CD8-positive, alpha-beta memory T cell (primary cell): ENCODE data around the gene HOOK2. TPM values are rescaled to one million over a fixed set of nuclear protein-coding genes. Genes with fewer than 3 reads are reported as not detected.

Source experiments
- CTCF ChIA-PET: fragments of 350-600 bp; sonication (Branson Sonifier 250); formaldehyde crosslinking; loops from one replicate; lab custom pipeline; 2021; ENCODE audit warnings: antibody characterized with exemption; lab: Charles Lee
- POLR2A ChIA-PET: fragments of 350-600 bp; sonication (Branson Sonifier 250); formaldehyde crosslinking; loops from one replicate; lab custom pipeline; 2021; ENCODE audit warnings: antibody characterized with exemption; lab: Charles Lee
- DNase-seq, 5 donors: peaks; one replicate each; pipeline versions ENCODE4 v3.0.0 to v3.0.0-alpha.2; 2020 to 2022; ENCODE audit warnings: mixed read lengths in 1 of 5
- H3K27ac ChIP-seq: one replicate; pipeline ENCODE4 v1.7.0; 2013; ENCODE audit warnings: low read depth, mild to moderate bottlenecking, low read length, moderate library complexity
- H3K27me3 ChIP-seq: 2 replicates; pipeline ENCODE4 v1.7.0; 2013; ENCODE audit warnings: low read length, mild to moderate bottlenecking; ENCODE audit not compliant: insufficient read depth, poor library complexity, severe bottlenecking
- H3K36me3 ChIP-seq: 2 replicates; pipeline ENCODE4 v1.7.0; 2013; ENCODE audit warnings: mild to moderate bottlenecking, low read length, moderate library complexity; ENCODE audit not compliant: insufficient read depth
- H3K4me1 ChIP-seq: 2 replicates; pipeline ENCODE4 v1.7.0; 2013; ENCODE audit warnings: mild to moderate bottlenecking, low read length, moderate library complexity; ENCODE audit not compliant: insufficient read depth
- H3K4me3 ChIP-seq: 2 replicates; pipeline ENCODE4 v1.7.0; 2013; ENCODE audit warnings: mild to moderate bottlenecking, low read length
- H3K9me3 ChIP-seq: 2 replicates; pipeline ENCODE4 v1.7.0; 2013; ENCODE audit warnings: mild to moderate bottlenecking, low read length
- H3K27ac Mint-ChIP-seq, 8 donors: one replicate each; pipeline ENCODE4 v1.8.0; 2020 to 2021; ENCODE audit warnings: mixed read lengths in 8 of 8, mild to moderate bottlenecking in 6 of 8, inconsistent platforms in 3 of 8, moderate library complexity in 3 of 8
- H3K27me3 Mint-ChIP-seq, 2 donors: one replicate each; pipeline ENCODE4 v1.8.0; 2020 to 2021; ENCODE audit warnings: mixed read lengths in 2 of 2, mild to moderate bottlenecking in 1 of 2, moderate library complexity in 1 of 2
- H3K36me3 Mint-ChIP-seq, 3 donors: one replicate each; pipeline ENCODE4 v1.8.0; 2020 to 2021; ENCODE audit warnings: mixed read lengths in 3 of 3, inconsistent platforms in 1 of 3, mild to moderate bottlenecking in 1 of 3
- H3K4me1 Mint-ChIP-seq, 3 donors: one replicate each; pipeline ENCODE4 v1.8.0; 2020 to 2021; ENCODE audit warnings: mixed read lengths in 3 of 3, inconsistent platforms in 1 of 3, mild to moderate bottlenecking in 1 of 3
- H3K4me3 Mint-ChIP-seq, 7 donors: one replicate each; pipeline ENCODE4 v1.8.0; 2020 to 2021; ENCODE audit warnings: mixed read lengths in 7 of 7, mild to moderate bottlenecking in 6 of 7, moderate library complexity in 4 of 7, inconsistent platforms in 2 of 7
- H3K9me3 Mint-ChIP-seq, 5 donors: one replicate each; pipeline ENCODE4 v1.8.0; 2020 to 2022; ENCODE audit warnings: mixed read lengths in 5 of 5, mild to moderate bottlenecking in 3 of 5, moderate library complexity in 2 of 5, inconsistent platforms in 1 of 5
- polyA plus RNA-seq: library from polyadenylated mRNA; unstranded; fragments of 300-500 nt; fragmentation: Illumina TruSeq; gene quantifications from one replicate; pipeline ENCODE4 v1.2.3, GENCODE V29; 2021
- total RNA-seq, 2 experiments: library from RNA; stranded (reverse); gene quantifications; one replicate each; pipeline ENCODE4 v1.2.3, GENCODE V29; 2021

Gene HOOK2
- total and polyA plus RNA-seq, 3 experiments from 2014 or later, result 2.9 to 11.4 (median 9.8) TPM

DNA sequence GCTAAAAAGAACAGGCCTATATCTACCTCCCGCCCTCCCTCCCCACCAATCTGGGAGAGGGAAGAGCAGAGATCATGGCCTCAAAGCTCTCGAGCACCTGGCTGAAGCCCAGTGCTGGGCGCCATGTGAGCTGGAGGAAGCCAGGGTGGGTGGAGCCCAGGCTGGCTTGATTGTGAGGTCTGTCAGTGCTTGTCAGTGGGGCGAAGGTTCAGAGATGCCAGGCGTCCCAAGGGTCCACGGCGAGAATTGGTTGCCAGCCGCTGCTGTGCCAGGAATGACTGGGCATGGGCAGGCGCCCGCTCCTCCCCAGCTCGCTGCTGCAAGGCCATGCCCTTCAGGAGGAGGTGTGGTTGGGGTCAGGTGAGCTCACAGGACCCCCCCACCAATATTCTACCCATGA lies 12.3 kb downstream of the HOOK2 start:
- Mint-ChIP-seq H3K9me3 (no peaks in the 10 kb centered on the region), H3K4me3 (no peak overlapping the region), H3K27ac (no peak overlapping the region), H3K27me3 (peaks cover 3 to 6% of the 10 kb centered on the region in 2 donors), H3K36me3 (peaks cover 0 to 1% (median 1%) of the 10 kb centered on the region in 3 donors), H3K4me1 (peaks cover 5 to 10% (median 6%) of the 10 kb centered on the region in 3 donors)
- H3K4me1 ChIP-seq, result peaks cover under 1% of the 10 kb centered on the region
- no peak overlapping the region for H3K27ac ChIP-seq
- no peak for DNase-seq
- POLR2A ChIA-PET, result no interaction called here
- CTCF ChIA-PET, result interaction anchor here (0.8 to 14.6 kb wide), 8 partner anchors 10 to 86 kb away, joined by 3 to 326 read pairs (median 4); partner anchors contain the start of genes HOOK2, JUNB, PRDX2 and RNASEH2A
- H3K36me3 ChIP-seq, result no peaks in the 10 kb centered on the region
- H3K27me3 ChIP-seq, result no peaks in the 10 kb centered on the region
- H3K4me3 ChIP-seq, result no peak overlapping the region
- no peaks in the 10 kb centered on the region for H3K9me3 ChIP-seq

DNA sequence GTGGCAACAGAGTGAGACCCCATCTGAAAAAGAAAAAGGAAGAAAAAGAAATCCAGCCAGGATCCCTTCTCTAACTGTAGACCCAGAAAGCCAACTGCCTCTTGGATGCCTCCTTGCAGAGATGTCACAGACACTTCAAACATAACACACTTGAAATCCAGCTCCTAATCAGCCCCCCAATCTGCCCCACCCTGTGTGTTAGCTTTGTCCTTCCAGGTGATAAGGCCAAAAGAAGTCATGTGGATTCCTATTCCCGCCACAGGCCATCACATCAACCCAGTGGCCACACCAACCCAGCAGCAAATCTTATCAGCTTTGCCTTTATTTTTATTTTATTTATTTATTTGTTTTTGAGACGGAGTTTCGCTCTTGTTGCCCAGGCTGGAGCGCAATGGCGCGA lies 15.7 kb downstream of the HOOK2 start:
- Mint-ChIP-seq H3K27me3 (peaks cover 7 to 25% of the 10 kb centered on the region in 2 donors), H3K27ac (no peak overlapping the region), H3K9me3 (no peaks in the 10 kb centered on the region), H3K36me3 (peaks cover 0 to 1% (median 0%) of the 10 kb centered on the region in 3 donors), H3K4me3 (no peak overlapping the region), H3K4me1 (peaks cover 5 to 8% (median 8%) of the 10 kb centered on the region in 3 donors)
- CTCF ChIA-PET, result interaction anchor here (1.0 to 14.6 kb wide), 16 partner anchors 10 to 195 kb away, joined by 3 to 326 read pairs (median 8); partner anchors contain the start of genes GET3, JUNB, PRDX2 and THSD8
- POLR2A ChIA-PET, result interaction anchor here (0.6 to 1.1 kb wide), 2 partner anchors 34 to 37 kb away, joined by 3 read pairs; no protein-coding TSS in a partner anchor
- peaks cover 4% of the 10 kb centered on the region for H3K27me3 ChIP-seq
- peaks cover 9% of the 10 kb centered on the region for H3K4me1 ChIP-seq
- no peaks in the 10 kb centered on the region for H3K9me3 ChIP-seq
- no peak overlapping the region for H3K27ac ChIP-seq
- DNase-seq, result no peak
- no peaks in the 10 kb centered on the region for H3K36me3 ChIP-seq
- H3K4me3 ChIP-seq, result no peak overlapping the region

DNA sequence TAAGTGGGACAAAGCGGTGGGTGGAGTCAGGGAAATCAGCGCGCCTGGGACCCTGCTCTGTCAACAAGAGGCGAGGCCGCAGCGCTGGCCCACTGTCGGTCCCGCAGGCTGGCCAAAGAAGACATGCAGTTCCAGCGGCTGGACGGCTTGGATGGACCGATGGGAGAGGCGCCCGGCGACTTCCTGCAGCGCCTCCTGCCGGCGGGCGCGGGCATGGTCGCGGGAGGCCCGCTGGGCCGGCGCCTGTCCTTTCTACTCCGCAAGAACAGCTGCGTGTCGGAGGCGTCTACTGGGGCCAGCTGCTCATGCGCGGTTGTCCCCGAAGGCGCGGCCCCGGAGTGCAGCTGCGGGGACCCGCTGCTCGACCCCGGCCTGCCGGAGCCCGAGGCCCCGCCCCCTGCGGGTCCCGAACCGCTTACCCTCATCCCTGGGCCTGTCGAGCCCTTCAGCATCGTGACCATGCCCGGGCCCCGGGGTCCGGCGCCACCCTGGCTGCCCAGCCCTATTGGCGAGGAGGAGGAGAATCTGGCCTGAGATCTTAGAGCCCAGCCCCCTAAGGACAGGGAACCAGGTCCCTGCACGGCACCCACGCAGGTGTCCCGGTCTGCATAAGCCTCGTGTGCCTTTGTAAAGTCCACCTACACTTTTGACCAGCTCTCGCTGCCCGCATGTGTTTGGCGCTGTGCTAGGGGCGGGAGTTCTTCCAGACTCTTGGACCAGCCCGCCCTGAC lies 17.6 kb downstream of the HOOK2 start:
- Mint-ChIP-seq H3K27me3 (peaks cover 19 to 32% of the 10 kb centered on the region in 2 donors), H3K36me3 (peaks cover 0 to 1% (median 0%) of the 10 kb centered on the region in 3 donors), H3K4me3 (peak overlapping the region in 3 of 7 donors; percentile 15 to 50 (median 23)), H3K27ac (no peak overlapping the region), H3K4me1 (peaks cover 5 to 8% (median 8%) of the 10 kb centered on the region in 3 donors), H3K9me3 (no peaks in the 10 kb centered on the region)
- Histone ChIP-seq H3K9me3 (no peaks in the 10 kb centered on the region), H3K4me1 (peaks cover 9% of the 10 kb centered on the region), H3K27ac (no peak overlapping the region), H3K27me3 (peaks cover 4% of the 10 kb centered on the region), H3K36me3 (no peaks in the 10 kb centered on the region), H3K4me3 (no peak overlapping the region)
- peak; percentile 45 to 65 (median 54) for DNase-seq
- CTCF ChIA-PET, result interaction anchor here (0.6 to 14.6 kb wide), 24 partner anchors 9 to 185 kb away, joined by 3 to 326 read pairs (median 4); partner anchors contain the start of genes DHPS, FBXW9, GET3 and JUNB
- POLR2A ChIA-PET, result no interaction called here

DNA sequence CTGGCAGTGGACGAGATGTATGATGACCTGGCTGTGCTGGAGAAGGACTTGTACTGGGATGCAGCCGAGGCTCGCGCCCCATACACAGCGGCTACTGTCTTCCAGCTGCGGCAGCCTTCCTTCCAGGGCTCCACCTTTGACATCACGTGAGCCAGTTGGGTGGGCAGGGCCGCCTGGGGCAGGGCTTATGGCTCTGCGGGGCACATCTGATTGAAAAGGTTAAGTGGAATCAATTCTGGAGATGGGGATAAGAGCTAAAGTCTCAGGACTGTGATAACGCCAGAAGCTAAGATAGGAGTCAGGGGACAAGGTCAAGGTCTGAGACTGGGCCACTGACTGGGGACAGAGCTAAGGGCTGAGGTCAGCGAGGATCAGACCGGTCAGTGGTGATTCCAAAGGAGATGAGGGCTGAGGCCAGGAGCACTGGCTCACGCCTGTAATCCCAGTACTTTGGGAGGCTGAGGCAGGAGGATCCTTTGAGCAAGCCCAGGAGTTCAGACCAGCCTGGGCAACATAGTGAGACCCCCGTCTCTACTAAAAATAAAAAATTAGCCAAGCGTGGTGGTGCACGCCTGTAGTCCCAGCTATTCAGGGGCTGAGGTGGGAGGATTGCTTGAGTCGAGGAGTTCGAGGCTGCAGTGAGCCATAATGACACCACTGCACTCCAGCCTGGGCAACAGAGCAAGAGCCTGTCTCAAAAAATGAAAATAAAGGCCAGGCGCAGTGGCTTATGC lies 19.0 kb downstream of the HOOK2 start:
- H3K4me3 ChIP-seq, result no peak overlapping the region
- Mint-ChIP-seq H3K4me1 (peaks cover 5 to 8% (median 7%) of the 10 kb centered on the region in 3 donors), H3K9me3 (no peaks in the 10 kb centered on the region), H3K27me3 (peaks cover 21 to 35% of the 10 kb centered on the region in 2 donors), H3K27ac (no peak overlapping the region), H3K4me3 (no peak overlapping the region), H3K36me3 (peaks cover 0 to 1% (median 0%) of the 10 kb centered on the region in 3 donors)
- peaks cover 9% of the 10 kb centered on the region for H3K4me1 ChIP-seq
- POLR2A ChIA-PET, result no interaction called here
- H3K36me3 ChIP-seq, result no peaks in the 10 kb centered on the region
- H3K27me3 ChIP-seq, result peaks cover 4% of the 10 kb centered on the region
- DNase-seq, result no peak
- CTCF ChIA-PET, result interaction anchor here (0.9 to 14.6 kb wide), 7 partner anchors 10 to 93 kb away, joined by 3 to 326 read pairs (median 5); partner anchors contain the start of genes JUNB, PRDX2 and THSD8
- H3K9me3 ChIP-seq, result no peaks in the 10 kb centered on the region
- H3K27ac ChIP-seq, result no peak overlapping the region

DNA sequence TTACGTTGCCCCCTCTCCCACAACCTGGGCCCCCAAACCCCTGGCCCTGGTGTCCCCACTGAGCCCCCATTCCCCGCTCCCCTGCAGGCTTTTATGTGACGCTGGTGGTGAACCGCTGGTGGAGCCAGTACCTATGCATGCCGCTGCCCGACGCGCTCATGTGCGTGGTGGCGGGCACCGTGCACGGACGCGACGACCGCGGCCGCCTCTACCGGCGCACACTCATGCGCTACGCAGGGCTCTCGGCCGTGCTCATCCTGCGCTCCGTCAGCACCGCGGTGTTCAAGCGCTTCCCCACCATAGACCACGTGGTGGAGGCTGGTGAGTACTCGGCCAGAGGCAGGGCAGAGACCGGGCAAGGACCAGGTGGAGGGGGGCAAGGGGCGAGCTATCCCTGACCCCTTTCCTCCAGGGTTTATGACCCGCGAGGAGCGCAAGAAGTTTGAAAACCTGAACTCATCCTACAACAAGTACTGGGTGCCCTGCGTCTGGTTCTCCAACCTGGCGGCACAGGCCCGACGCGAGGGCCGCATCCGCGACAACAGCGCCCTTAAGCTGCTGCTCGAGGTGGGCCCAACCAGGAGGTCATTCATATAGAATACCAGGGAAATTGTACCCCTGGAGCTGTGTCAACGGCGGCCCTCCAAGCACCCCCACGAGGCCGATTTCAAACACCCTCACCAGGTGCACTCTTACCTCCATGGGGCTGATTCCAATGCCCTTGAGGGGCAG lies 20.7 kb downstream of the HOOK2 start:
- no peaks in the 10 kb centered on the region for H3K36me3 Mint-ChIP-seq
- peaks cover 4 to 8% (median 6%) of the 10 kb centered on the region in 3 donors for H3K4me1 Mint-ChIP-seq
- H3K27ac Mint-ChIP-seq, result no peak overlapping the region
- Histone ChIP-seq H3K9me3 (no peaks in the 10 kb centered on the region), H3K27ac (no peak overlapping the region), H3K27me3 (peaks cover 4% of the 10 kb centered on the region), H3K4me1 (peaks cover 9% of the 10 kb centered on the region), H3K4me3 (no peak overlapping the region), H3K36me3 (no peaks in the 10 kb centered on the region)
- H3K9me3 Mint-ChIP-seq, result no peaks in the 10 kb centered on the region
- no peak overlapping the region for H3K4me3 Mint-ChIP-seq
- DNase-seq, result no peak
- POLR2A ChIA-PET, result no interaction called here
- CTCF ChIA-PET, result interaction anchor here (0.9 to 13.8 kb wide), 4 partner anchors 11 to 42 kb away, joined by 3 to 326 read pairs (median 8); partner anchors contain the start of genes JUNB, PRDX2 and THSD8
- peaks cover 21 to 42% of the 10 kb centered on the region in 2 donors for H3K27me3 Mint-ChIP-seq

DNA sequence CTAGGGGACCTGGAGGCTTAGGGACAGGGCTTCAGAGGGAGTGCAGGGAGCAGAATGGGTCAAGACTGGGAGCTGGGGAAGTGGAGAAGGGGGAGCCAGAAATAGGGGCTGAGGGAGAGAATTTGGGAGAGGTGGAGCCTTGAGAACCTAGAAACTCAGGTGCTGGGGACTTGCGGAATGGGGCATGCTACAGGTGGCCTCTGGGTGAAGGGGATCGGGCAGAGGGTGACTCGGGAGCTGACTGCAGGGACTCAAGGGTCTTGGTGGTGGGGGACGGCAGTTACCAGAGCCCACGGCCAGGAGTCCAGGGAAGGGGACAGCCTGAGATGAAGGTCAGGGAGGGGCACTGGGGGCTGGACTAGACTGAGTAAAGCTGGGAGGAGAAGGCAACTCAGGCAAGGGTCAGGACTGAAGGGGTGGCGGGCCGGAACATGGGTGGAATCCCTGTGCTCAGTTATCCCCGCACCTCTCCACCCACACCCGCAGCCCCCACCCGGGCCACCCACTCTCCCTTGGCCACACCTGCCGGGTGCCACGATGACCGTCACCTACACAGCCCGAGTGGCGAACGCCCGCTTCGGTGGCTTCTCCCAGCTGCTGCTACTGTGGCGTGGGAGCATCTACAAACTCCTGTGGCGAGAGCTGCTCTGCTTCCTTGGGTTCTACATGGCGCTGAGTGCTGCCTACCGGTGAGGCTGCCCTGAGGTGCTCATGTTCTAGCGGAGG lies 23.1 kb downstream of the HOOK2 start:
- peaks cover 4 to 5% (median 5%) of the 10 kb centered on the region in 3 donors for H3K4me1 Mint-ChIP-seq
- POLR2A ChIA-PET, result no interaction called here

DNA sequence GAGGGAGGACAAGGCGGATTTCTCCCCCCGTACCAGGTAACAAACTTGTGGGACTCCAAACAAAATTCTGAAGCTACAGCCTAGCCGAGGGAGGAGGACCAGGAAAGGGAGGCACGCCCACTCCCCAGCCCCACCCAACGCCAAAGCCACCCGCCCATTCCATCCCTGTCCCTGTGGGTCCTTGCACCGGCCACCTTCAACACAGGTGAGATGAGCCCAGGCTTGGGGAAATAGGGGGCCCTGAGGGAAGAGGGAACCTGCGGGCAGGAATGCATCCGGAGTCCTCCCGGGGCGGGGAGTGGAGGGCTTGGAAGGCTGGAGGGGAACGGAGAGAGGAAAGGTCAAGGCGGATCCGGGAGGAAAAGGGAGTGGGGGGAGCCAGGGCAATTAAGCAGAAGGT lies 23.7 kb downstream of the HOOK2 start, which contains the start of gene BEST2:
Gene BEST2, plus strand, starts transcription at position 157 of the 400 bp plus-strand sequence. CDS start 802 bp downstream, outside the sequence.
- no peak within 1 kb of the TSS for H3K4me3 ChIP-seq
- Mint-ChIP-seq H3K4me3 (peak within 1 kb of the TSS in 1 of 7 donors; percentile 69), H3K9me3 (peaks cover 0 to 6% (median 0%) of the 10 kb centered on the region in 5 donors), H3K4me1 (peaks cover 4 to 5% (median 5%) of the 10 kb centered on the region in 3 donors), H3K27me3 (peaks cover 19 to 30% of the 10 kb centered on the region in 2 donors), H3K36me3 (peaks cover 8 to 18% (median 10%) of the 10 kb centered on the region in 3 donors), H3K27ac (no peak within 1 kb of the TSS)
- H3K4me1 ChIP-seq, result no peaks in the 10 kb centered on the region
- H3K9me3 ChIP-seq, result no peaks in the 10 kb centered on the region
- no peak within 1 kb of the TSS for H3K27ac ChIP-seq
- peaks cover 4% of the 10 kb centered on the region for H3K27me3 ChIP-seq
- CTCF ChIA-PET, result interaction anchor here (1.5 kb wide), 1 partner anchor 9 kb away, joined by 4 read pairs; no protein-coding TSS in a partner anchor
- POLR2A ChIA-PET, result no interaction called here
- DNase-seq, result no peak
- H3K36me3 ChIP-seq, result peaks cover 10% of the 10 kb centered on the region

More for the DNA sequence above, 23.1 kb downstream of the HOOK2 start:
- Mint-ChIP-seq H3K36me3 (peaks cover 8 to 12% (median 8%) of the 10 kb centered on the region in 3 donors), H3K27me3 (peaks cover 19 to 30% of the 10 kb centered on the region in 2 donors), H3K9me3 (peaks cover 0 to 6% (median 0%) of the 10 kb centered on the region in 5 donors), H3K4me3 (peak overlapping the region in 1 of 7 donors; percentile 69), H3K27ac (no peak overlapping the region)
- DNase-seq, result no peak
- Histone ChIP-seq H3K4me3 (no peak overlapping the region), H3K9me3 (no peaks in the 10 kb centered on the region), H3K27me3 (peaks cover 4% of the 10 kb centered on the region), H3K36me3 (peaks cover 7% of the 10 kb centered on the region), H3K4me1 (no peaks in the 10 kb centered on the region), H3K27ac (no peak overlapping the region)
- CTCF ChIA-PET, result interaction anchor here (1.0 to 1.5 kb wide), 4 partner anchors 8 to 44 kb away, joined by 3 to 5 read pairs (median 4); partner anchors contain the start of gene TRIR
